Keratinocyte (primary cell): Measurements from ENCODE around the gene NGF. TPM values are rescaled to one million over a fixed set of nuclear protein-coding genes. Genes with fewer than 3 reads are reported as not detected.

Experiments used
- DNase-seq: peaks from one replicate; pipeline ENCODE4 v3.0.0-alpha.2; 2011; ENCODE audit warnings: low read depth, missing footprints, low spot score
- FAIRE-seq: peaks from 2 replicates; lab custom pipeline; 2011; peaks lifted over from hg19 to GRCh38; lab: Jason Lieb, UNC
- H2AFZ ChIP-seq: 2 replicates; pipeline ENCODE4 v1.6.0; 2012; ENCODE audit warnings: low read length, control low read depth, inconsistent platforms; ENCODE audit not compliant: control insufficient read depth
- H3K27ac ChIP-seq: 2 replicates; pipeline ENCODE4 v1.5.1; 2011; ENCODE audit warnings: low read length; ENCODE audit not compliant: control insufficient read depth, insufficient read depth
- H3K27me3 ChIP-seq: 3 replicates; pipeline ENCODE4 v1.6.0; 2011; ENCODE audit warnings: low read length; ENCODE audit not compliant: control insufficient read depth, insufficient read depth; ENCODE audit errors: extremely low read depth
- H3K36me3 ChIP-seq, 2 experiments: 2 replicates in 1 of 2; 3 replicates in 1 of 2; pipeline ENCODE4 v1.5.1; 2011; ENCODE audit warnings: low read length in 2 of 2, mild to moderate bottlenecking in 1 of 2; ENCODE audit not compliant: control insufficient read depth in 2 of 2, insufficient read depth in 2 of 2; ENCODE audit errors: extremely low read depth in 1 of 2
- H3K4me1 ChIP-seq: 3 replicates; pipeline ENCODE4 v1.5.1; 2011; ENCODE audit warnings: low read length; ENCODE audit not compliant: control insufficient read depth, insufficient read depth; ENCODE audit errors: extremely low read depth
- H3K4me2 ChIP-seq: 3 replicates; pipeline ENCODE4 v1.6.0; 2011; ENCODE audit warnings: low read depth, low read length; ENCODE audit not compliant: control insufficient read depth, insufficient read depth; ENCODE audit errors: extremely low read depth
- H3K4me3 ChIP-seq, 3 experiments: fragments of 200-600 bp in 1 of 3; sonication (generic) in 1 of 3; 2 replicates in 2 of 3; 3 replicates in 1 of 3; pipeline ENCODE4 v1.5.1; 2011 to 2016; ENCODE audit warnings: low read length in 3 of 3, mild to moderate bottlenecking in 3 of 3, control low read depth in 2 of 3, inconsistent platforms in 1 of 3, low read depth in 1 of 3, mixed read lengths in 1 of 3, mixed run types in 1 of 3, moderate library complexity in 1 of 3; ENCODE audit not compliant: control insufficient read depth in 2 of 3, insufficient read depth in 2 of 3; ENCODE audit errors: extremely low read depth in 1 of 3
- H3K79me2 ChIP-seq: 2 replicates; pipeline ENCODE4 v1.6.0; 2012; ENCODE audit warnings: low read length; ENCODE audit not compliant: control insufficient read depth, insufficient read depth
- H3K9ac ChIP-seq: 3 replicates; pipeline ENCODE4 v1.6.0; 2011; ENCODE audit warnings: low read length; ENCODE audit not compliant: control insufficient read depth, insufficient read depth; ENCODE audit errors: extremely low read depth
- H3K9me1 ChIP-seq: 3 replicates; pipeline ENCODE4 v1.6.0; 2011; ENCODE audit warnings: low read length; ENCODE audit not compliant: control insufficient read depth, insufficient read depth; ENCODE audit errors: extremely low read depth
- H3K9me3 ChIP-seq: 2 replicates; pipeline ENCODE4 v1.5.1; 2012; ENCODE audit warnings: low read depth, low read length; ENCODE audit not compliant: control insufficient read depth
- H4K20me1 ChIP-seq: 3 replicates; pipeline ENCODE4 v1.6.0; 2011; ENCODE audit warnings: low read length; ENCODE audit not compliant: control insufficient read depth, insufficient read depth; ENCODE audit errors: extremely low read depth
- CTCF ChIP-seq, 3 experiments: IDR thresholded peaks in 1 of 3; conservative IDR thresholded peaks in 1 of 3; optimal IDR thresholded peaks in 1 of 3; 2 replicates in 2 of 3; 3 replicates in 1 of 3; pipeline versions ENCODE3 to v1.5.1; 2011; ENCODE audit warnings: low read length in 3 of 3, mild to moderate bottlenecking in 3 of 3, moderate library complexity in 2 of 3, control low read depth in 1 of 3, inconsistent platforms in 1 of 3; ENCODE audit not compliant: insufficient read depth in 2 of 3; ENCODE audit errors: extremely low read depth in 1 of 3
- EZH2 ChIP-seq: IDR thresholded peaks from one replicate; pipeline ENCODE4 v1.6.1; 2012; ENCODE audit warnings: inconsistent platforms, mild to moderate bottlenecking, low read length, moderate library complexity
- dilution Hi-C: fragments of 300-500 bp; cut with MboI; formaldehyde crosslinking; loops from one replicate; pipeline ENCODE4 v1.7.0; 2020; ENCODE audit warnings: low sequenced_read_pairs; ENCODE audit not compliant: extremely low pct_ligation_motif_present
- polyA plus RNA-seq, 5 experiments: library from polyadenylated mRNA; depleted of rRNA in 3 of 5; stranded (reverse) in 3 of 5; stranded (forward) in 1 of 5; unstranded in 1 of 5; fragments of >200 nt; gene quantifications; 1 replicate in 1 of 5; 2 replicates in 3 of 5; 3 replicates in 1 of 5; pipeline versions ENCODE4 v1.2.1 to v1.2.3, GENCODE V29; 2011 to 2012; ENCODE audit warnings: missing spikeins in 2 of 5, low read depth in 1 of 5, low replicate concordance in 1 of 5

Gene NGF
- polyA plus RNA-seq, 1 donor (not counting 4 experiments of a cell fraction or from before 2014, with no cell fraction given) = 1.2 TPM

DNA sequence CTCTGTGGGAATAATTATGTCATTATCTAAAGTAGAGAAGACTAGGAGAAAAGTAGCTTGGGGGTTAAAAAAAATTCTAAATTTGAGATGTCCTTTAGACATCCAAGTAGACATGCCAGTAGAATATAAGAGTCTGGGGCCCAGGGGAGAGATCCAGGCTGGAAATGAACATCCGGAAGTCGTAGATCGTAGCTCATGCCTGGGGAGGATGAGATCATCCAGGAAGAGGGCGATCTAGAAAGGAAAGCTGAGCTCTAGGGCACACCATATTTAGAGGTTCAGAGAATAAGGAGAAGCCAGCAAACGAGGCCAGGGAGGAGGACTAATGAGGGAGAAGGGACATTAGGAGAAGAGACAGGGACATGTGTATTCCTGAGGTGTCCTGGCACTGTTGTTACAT is 12.2 kb downstream of the NGF start:
- Histone ChIP-seq H3K4me3 (no peak overlapping the region), H3K9me1 (no peaks in the 10 kb centered on the region), H3K36me3 (no peaks in the 10 kb centered on the region), H3K79me2 (no peaks in the 10 kb centered on the region), H3K27me3 (no peaks in the 10 kb centered on the region), H3K4me1 (peaks cover 16% of the 10 kb centered on the region), H3K9me3 (no peaks in the 10 kb centered on the region), H2AFZ (no peak overlapping the region), H4K20me1 (no peaks in the 10 kb centered on the region), H3K27ac (no peak overlapping the region), H3K4me2 (no peak overlapping the region), H3K9ac (no peak overlapping the region)
- TF ChIP-seq EZH2 (no peak), CTCF (optimal IDR thresholded peaks at IDR 0.05 in 1 of 3, IDR thresholded peaks at IDR 0.05 in 1 of 3, conservative IDR thresholded peaks at IDR 0.05 in 1 of 3; ENCODE audit: extremely low read depth in 1 of 3, insufficient read depth in 2 of 3, low read length in 3 of 3) (no peak)
- FAIRE-seq = no peak
- dilution Hi-C loops = no loop called here
- no peak for DNase-seq

DNA sequence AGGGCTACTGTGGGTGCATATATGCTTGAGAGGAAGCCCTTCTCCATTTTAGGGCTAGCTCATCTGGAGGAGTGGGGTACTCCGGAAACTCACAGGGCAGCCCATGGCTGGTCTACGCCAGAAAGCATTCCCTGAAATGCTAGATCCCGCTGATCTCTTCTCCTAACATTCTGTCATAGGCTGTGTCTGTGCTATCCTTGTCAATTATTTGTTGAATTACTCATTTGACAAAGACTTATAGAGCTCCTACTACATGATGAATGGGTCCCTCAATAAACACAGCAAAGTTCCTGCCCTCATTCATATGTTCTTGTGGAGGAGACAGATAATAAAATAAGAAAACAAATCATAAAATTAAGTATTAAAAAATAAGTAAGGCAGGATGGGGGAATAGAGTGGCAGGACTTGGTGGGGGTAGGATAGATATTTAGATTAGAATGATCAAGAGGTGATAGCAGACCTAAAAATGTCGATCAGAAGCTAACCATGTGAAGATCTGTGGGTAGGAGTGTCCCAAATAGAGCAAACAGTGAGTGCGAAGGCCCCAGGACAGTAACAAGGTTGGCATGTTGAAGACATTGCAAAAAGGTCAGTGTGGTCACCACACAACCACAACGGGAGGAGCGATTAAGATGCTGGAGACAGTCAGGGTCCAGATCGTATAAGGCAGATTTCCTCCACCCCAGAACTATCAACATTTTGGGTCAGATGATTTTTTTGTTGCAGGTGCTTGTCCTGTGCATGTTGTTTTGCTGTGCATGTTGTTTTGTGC is 13.2 kb downstream of the NGF start:
- Histone ChIP-seq H3K36me3 (no peaks in the 10 kb centered on the region), H2AFZ (no peak overlapping the region), H3K9ac (no peak overlapping the region), H3K4me1 (peaks cover 6% of the 10 kb centered on the region), H3K4me2 (no peak overlapping the region), H3K79me2 (no peaks in the 10 kb centered on the region), H3K27me3 (no peaks in the 10 kb centered on the region), H3K27ac (no peak overlapping the region), H3K4me3 (no peak overlapping the region), H4K20me1 (no peaks in the 10 kb centered on the region), H3K9me1 (no peaks in the 10 kb centered on the region), H3K9me3 (no peaks in the 10 kb centered on the region)
- TF ChIP-seq EZH2 (no peak), CTCF (optimal IDR thresholded peaks at IDR 0.05 in 1 of 3, IDR thresholded peaks at IDR 0.05 in 1 of 3, conservative IDR thresholded peaks at IDR 0.05 in 1 of 3; ENCODE audit: extremely low read depth in 1 of 3, insufficient read depth in 2 of 3, low read length in 3 of 3) (no peak)
- DNase-seq = no peak
- no peak for FAIRE-seq
- dilution Hi-C loops = no loop called here
